Neural cell (in vitro differentiated cells): ENCODE data around the gene CAMK2B. TPM values are rescaled to one million over a fixed set of nuclear protein-coding genes. Genes with fewer than 3 reads are reported as not detected.

Experiments used
- H2AFZ ChIP-seq: fragments of 200-600, 300-800 bp; sonication (generic), shearing (Covaris generic); 2 replicates; pipeline ENCODE4 v1.6.0; 2014; ENCODE audit warnings: low read depth, mild to moderate bottlenecking, antibody characterized with exemption, low read length, moderate library complexity
- H3F3A ChIP-seq: fragments of 200-600 bp; shearing (Covaris generic); 2 replicates; pipeline ENCODE4 v1.6.1; 2016; ENCODE audit warnings: mild to moderate bottlenecking, moderate library complexity, mixed read lengths, antibody characterized with exemption, low read length; ENCODE audit not compliant: insufficient read depth, poor library complexity, severe bottlenecking
- H3K27ac ChIP-seq: fragments of 200-600, 300-800 bp; sonication (generic), shearing (Covaris generic); 2 replicates; pipeline ENCODE4 v1.5.1; 2014; ENCODE audit warnings: mild to moderate bottlenecking, low read length, moderate library complexity
- H3K27me3 ChIP-seq: fragments of 300-800, 200-600 bp; sonication (generic), shearing (Covaris generic); 2 replicates; pipeline ENCODE4 v1.6.0; 2014; ENCODE audit warnings: mild to moderate bottlenecking, low read depth, low read length, moderate library complexity; ENCODE audit not compliant: insufficient read depth
- H3K36me3 ChIP-seq: fragments of 300-800, 200-600 bp; sonication (generic), shearing (Covaris generic); 2 replicates; pipeline ENCODE4 v1.5.1; 2014; ENCODE audit warnings: mild to moderate bottlenecking, antibody characterized with exemption, low read length, moderate library complexity; ENCODE audit not compliant: insufficient read depth
- H3K4me2 ChIP-seq: fragments of 300-800, 200-600 bp; sonication (generic), shearing (Covaris generic); 2 replicates; pipeline ENCODE4 v1.6.0; 2014; ENCODE audit warnings: mild to moderate bottlenecking, low read length
- H3K4me3 ChIP-seq: fragments of 300-800, 200-600 bp; sonication (generic), shearing (Covaris generic); 2 replicates; pipeline ENCODE4 v1.5.1; 2014; ENCODE audit warnings: mild to moderate bottlenecking, low read length, moderate library complexity
- H3K79me2 ChIP-seq: fragments of 200-600 bp; shearing (Covaris generic); replicated peaks from 2 replicates; pipeline ENCODE4 v1.6.0; 2014; ENCODE audit warnings: mild to moderate bottlenecking, low read length, moderate library complexity; ENCODE audit not compliant: insufficient read depth
- H3K9ac ChIP-seq: fragments of 300-800, 200-600 bp; sonication (generic), shearing (Covaris generic); 2 replicates; pipeline ENCODE4 v1.6.1; 2016; ENCODE audit warnings: mild to moderate bottlenecking, low read length, mixed read lengths
- H3K9me2 ChIP-seq: fragments of 200-600 bp; shearing (Covaris generic); 2 replicates; pipeline ENCODE4 v1.6.1; 2016; ENCODE audit warnings: mild to moderate bottlenecking, low read length, mixed read lengths; ENCODE audit not compliant: insufficient read depth
- H3K9me3 ChIP-seq: fragments of 200-600, 300-800 bp; sonication (generic), shearing (Covaris generic); 2 replicates; pipeline ENCODE4 v1.6.1; 2016; ENCODE audit warnings: mild to moderate bottlenecking, mixed run types, low read length, moderate library complexity, mixed read lengths
- H4K20me1 ChIP-seq: fragments of 200-600 bp; shearing (Covaris generic); 2 replicates; pipeline ENCODE4 v1.6.1; 2016; ENCODE audit warnings: mild to moderate bottlenecking, mixed run types; ENCODE audit not compliant: insufficient read depth
- CTCF ChIP-seq: fragments of 450-650 bp; IDR thresholded peaks from 2 replicates; pipeline ENCODE4 v1.5.1; 2014; ENCODE audit warnings: antibody characterized with exemption, mild to moderate bottlenecking, moderate library complexity; ENCODE audit not compliant: poor library complexity, severe bottlenecking
- EP300 ChIP-seq: fragments of 450-650 bp; conservative IDR thresholded peaks from 2 replicates; pipeline ENCODE4 v1.6.1; 2014; ENCODE audit warnings: antibody characterized with exemption, mild to moderate bottlenecking, moderate library complexity; ENCODE audit not compliant: poor library complexity, severe bottlenecking
- EZH2 ChIP-seq: fragments of 200-600, 300-800 bp; shearing (Covaris generic), sonication (generic); IDR thresholded peaks from 2 replicates; pipeline ENCODE4 v1.6.1; 2014; ENCODE audit warnings: antibody characterized with exemption, low read length, borderline replicate concordance, mild to moderate bottlenecking; ENCODE audit not compliant: insufficient read depth, poor library complexity, severe bottlenecking
- MXI1 ChIP-seq: fragments of 450-650 bp; conservative IDR thresholded peaks from 2 replicates; pipeline ENCODE4 v1.6.1; 2014; ENCODE audit warnings: antibody characterized with exemption, mild to moderate bottlenecking; ENCODE audit not compliant: poor library complexity, severe bottlenecking
- POLR2AphosphoS5 ChIP-seq: IDR thresholded peaks from 2 replicates; pipeline ENCODE4 v1.6.1; 2012
- RAD21 ChIP-seq: fragments of 450-650 bp; conservative IDR thresholded peaks from 2 replicates; pipeline ENCODE4 v1.6.1; 2014; ENCODE audit warnings: antibody characterized with exemption, mild to moderate bottlenecking, moderate library complexity
- REST ChIP-seq: IDR thresholded peaks from 2 replicates; pipeline ENCODE4 v1.6.1; 2012; ENCODE audit warnings: borderline replicate concordance
- SMC3 ChIP-seq: fragments of 450-650 bp; conservative IDR thresholded peaks from 2 replicates; pipeline ENCODE4 v1.6.1; 2014; ENCODE audit warnings: antibody characterized with exemption, mild to moderate bottlenecking, moderate library complexity; ENCODE audit not compliant: poor library complexity
- TAF1 ChIP-seq: IDR thresholded peaks from 2 replicates; pipeline ENCODE4 v1.6.1; 2012; ENCODE audit warnings: low read depth
- polyA plus RNA-seq: library from polyadenylated mRNA; depleted of rRNA; stranded (reverse); fragments of >200 nt; gene quantifications from 2 replicates; pipeline ENCODE4 v1.2.3, GENCODE V29; 2014

The CAMK2B gene
- polyA plus RNA-seq, 1 donor from 2014 or later = 67.3 TPM

DNA sequence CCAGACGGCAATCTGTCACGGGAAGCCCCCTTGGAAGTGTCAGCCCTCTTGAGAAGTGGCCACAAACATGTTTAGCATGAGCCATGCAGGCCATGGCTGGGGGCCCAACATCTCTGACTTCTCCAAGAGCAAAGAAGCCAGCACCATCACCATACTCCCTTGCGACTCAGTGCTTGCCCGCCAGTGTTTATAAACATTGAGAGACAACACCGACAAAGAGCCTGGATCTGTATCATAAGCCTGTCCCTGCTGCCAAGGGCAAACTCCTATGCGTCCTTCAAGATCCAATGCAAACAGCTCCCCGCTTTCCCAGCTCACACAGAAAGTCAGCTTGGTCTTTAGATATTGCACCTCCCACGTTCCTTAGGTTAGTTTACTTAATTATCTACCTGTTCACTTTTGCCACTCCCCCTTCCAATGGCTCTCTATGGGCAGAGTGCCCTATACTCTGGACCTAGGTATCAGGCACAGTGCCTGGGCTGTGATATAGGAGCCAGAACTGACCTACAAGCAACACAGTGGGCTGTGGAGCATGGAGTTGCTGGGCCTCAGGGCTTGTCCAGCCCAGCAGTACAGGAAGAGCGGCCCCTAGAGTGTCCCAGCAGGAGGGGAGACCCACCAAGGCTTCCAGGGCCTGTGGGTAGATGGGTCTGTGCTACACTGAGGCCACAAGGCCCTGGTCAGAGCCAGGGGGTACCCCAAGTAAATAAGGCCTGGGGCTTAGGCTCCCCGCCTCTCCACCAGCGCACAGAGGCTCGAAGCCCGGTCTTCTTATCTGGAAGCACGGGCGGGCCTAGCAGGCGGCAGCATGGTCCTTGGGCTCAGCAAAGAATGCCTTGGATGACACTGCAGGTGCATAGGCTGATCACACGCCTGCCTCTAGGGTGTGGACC, 37.7 kb downstream of the CAMK2B start:
- no peaks in the 10 kb centered on the region for H3K9me2 ChIP-seq
- no peak overlapping the region for H3K9ac ChIP-seq
- H4K20me1 ChIP-seq = no peaks in the 10 kb centered on the region
- no peak overlapping the region for H3K27ac ChIP-seq
- no peaks in the 10 kb centered on the region for H3F3A ChIP-seq
- H2AFZ ChIP-seq = no peak overlapping the region
- H3K9me3 ChIP-seq = no peaks in the 10 kb centered on the region
- no peaks in the 10 kb centered on the region for H3K79me2 ChIP-seq
- H3K36me3 ChIP-seq = no peaks in the 10 kb centered on the region
- H3K27me3 ChIP-seq = no peaks in the 10 kb centered on the region
- no peak overlapping the region for H3K4me2 ChIP-seq
- no peak overlapping the region for H3K4me3 ChIP-seq
- TF ChIP-seq EZH2 (no peak), TAF1 (no peak), POLR2AphosphoS5 (no peak), MXI1 (no peak), RAD21 (no peak), REST (no peak), CTCF (no peak), SMC3 (no peak), EP300 (no peak)

GRCh38 chr7:44286618-44287487, 38.5 kb downstream of the CAMK2B start:
- Histone ChIP-seq H3K4me2 (no peak overlapping the region), H3F3A (no peaks in the 10 kb centered on the region), H3K27ac (no peak overlapping the region), H3K36me3 (no peaks in the 10 kb centered on the region), H4K20me1 (no peaks in the 10 kb centered on the region), H3K4me3 (no peak overlapping the region), H3K27me3 (no peaks in the 10 kb centered on the region), H3K9ac (no peak overlapping the region), H3K79me2 (no peaks in the 10 kb centered on the region), H3K9me3 (no peaks in the 10 kb centered on the region), H2AFZ (no peak overlapping the region), H3K9me2 (no peaks in the 10 kb centered on the region)
- TF ChIP-seq RAD21 = no peak
- TF ChIP-seq TAF1 = no peak
- TF ChIP-seq MXI1 = no peak
- TF ChIP-seq EP300 = no peak
- TF ChIP-seq REST = no peak
- no peak for TF ChIP-seq POLR2AphosphoS5
- TF ChIP-seq EZH2 = no peak
- no peak for TF ChIP-seq CTCF
- TF ChIP-seq SMC3 = no peak
